HepG2 (cell line): Measurements from ENCODE around the gene COL13A1. TPM values are rescaled to one million over a fixed set of nuclear protein-coding genes. Genes with fewer than 3 reads are reported as not detected.

Source experiments
- ATAC-seq: fragments of 200-7000 bp; cut with Tn5 transposase; 3 replicates; pipeline ENCODE4 v1.9.1; 2020; ENCODE audit warnings: mild to moderate bottlenecking, moderate library complexity
- BruUV-seq: library from RNA; stranded (reverse); fragments of 400-500 nt; replicated peaks from 2 replicates; lab custom pipeline; 2021; lab: Mats Ljungman, UMichigan
- CTCF ChIA-PET: fragments of 300-600 bp; formaldehyde crosslinking; extraction: SDS; loops from one replicate; lab custom pipeline; 2021; ENCODE audit warnings: low total read pairs, inconsistent platforms, low intra/inter-chr PET ratio; lab: Yijun Ruan, JAX
- POLR2A ChIA-PET: fragments of 350-600 bp; sonication (Branson Sonifier 250); formaldehyde crosslinking; loops from one replicate; lab custom pipeline; 2020; ENCODE audit warnings: antibody characterized with exemption, inconsistent platforms; lab: Yijun Ruan, JAX
- DNase-seq: peaks from one replicate; pipeline ENCODE4 v3.0.0-alpha.2; 2015; ENCODE audit warnings: low spot score
- FAIRE-seq: peaks from 3 replicates; lab custom pipeline; 2011; peaks lifted over from hg19 to GRCh38; lab: Jason Lieb, UNC
- H2AFZ ChIP-seq: one replicate; pipeline ENCODE4 v1.6.1; 2011; ENCODE audit warnings: low read length, inconsistent platforms
- H3K27ac ChIP-seq: fragments of 300-600 bp; 3 replicates; pipeline ENCODE4 v1.8.0; 2011; ENCODE audit warnings: mixed run types, mild to moderate bottlenecking, mixed read lengths, low read length, inconsistent platforms; ENCODE audit not compliant: insufficient read depth; ENCODE audit errors: extremely low read length
- H3K27me3 ChIP-seq, 2 experiments: fragments of 200-600 bp in 1 of 2; 2 replicates in 1 of 2; 3 replicates in 1 of 2; pipeline versions ENCODE4 v1.6.0 to v1.8.0; 2011; ENCODE audit warnings: low read length in 2 of 2, mild to moderate bottlenecking in 2 of 2, moderate library complexity in 2 of 2, inconsistent platforms in 1 of 2; ENCODE audit not compliant: insufficient read depth in 2 of 2, control insufficient read depth in 1 of 2
- H3K36me3 ChIP-seq, 2 experiments: fragments of 200-600 bp in 1 of 2; replicated peaks in 1 of 2; 2 replicates in 1 of 2; 3 replicates in 1 of 2; pipeline versions ENCODE4 v1.5.1 to v1.8.0; 2011; ENCODE audit warnings: low read length in 2 of 2, inconsistent platforms in 1 of 2; ENCODE audit not compliant: insufficient read depth in 2 of 2, control insufficient read depth in 1 of 2
- H3K4me1 ChIP-seq: 2 replicates; pipeline ENCODE4 v1.5.1; 2012; ENCODE audit warnings: low read length, inconsistent platforms; ENCODE audit not compliant: insufficient read depth
- H3K4me2 ChIP-seq: 2 replicates; pipeline ENCODE4 v1.6.0; 2011; ENCODE audit warnings: low read depth, low read length, inconsistent platforms
- H3K4me3 ChIP-seq, 3 experiments: fragments of 200-600 bp in 1 of 3; sonication (generic), shearing (Covaris generic) in 1 of 3; replicated peaks in 1 of 3; 2 replicates each; pipeline ENCODE4 v1.5.1; 2011 to 2016; ENCODE audit warnings: low read length in 3 of 3, inconsistent platforms in 2 of 3, low read depth in 2 of 3, mild to moderate bottlenecking in 2 of 3, control low read depth in 1 of 3, mixed read lengths in 1 of 3; ENCODE audit not compliant: insufficient read depth in 1 of 3
- H3K79me2 ChIP-seq: one replicate; pipeline ENCODE4 v1.6.1; 2011; ENCODE audit warnings: low read length, inconsistent platforms; ENCODE audit not compliant: insufficient read depth
- H3K9ac ChIP-seq: 2 replicates; pipeline ENCODE4 v1.6.0; 2011; ENCODE audit warnings: mild to moderate bottlenecking, low read depth, low read length, inconsistent platforms; ENCODE audit not compliant: insufficient read depth
- H3K9me3 ChIP-seq: 2 replicates; pipeline ENCODE4 v1.5.1; 2012; ENCODE audit warnings: mild to moderate bottlenecking, low read length
- H4K20me1 ChIP-seq: 2 replicates; pipeline ENCODE4 v1.6.0; 2011; ENCODE audit warnings: inconsistent platforms, mild to moderate bottlenecking, low read length, moderate library complexity; ENCODE audit not compliant: insufficient read depth
- ERF ChIP-seq: IDR thresholded peaks from 2 replicates; pipeline ENCODE4 v1.6.1; 2018; ENCODE audit warnings: missing biosample characterization, missing genetic modification reagents
- FOSL2 ChIP-seq: sonication (generic); formaldehyde crosslinking; IDR thresholded peaks from 2 replicates; pipeline ENCODE4 v1.4.0; 2020; ENCODE audit warnings: missing genetic modification reagents
- FOXK1 ChIP-seq: sonication (generic); formaldehyde crosslinking; IDR thresholded peaks from 2 replicates; pipeline ENCODE4 v1.4.0; 2020; ENCODE audit warnings: low read depth, missing genetic modification reagents, borderline replicate concordance
- FUBP1 ChIP-seq: sonication (generic); formaldehyde crosslinking; IDR thresholded peaks from 2 replicates; pipeline ENCODE4 v1.5.1; 2020; ENCODE audit warnings: missing genetic modification reagents, mild to moderate bottlenecking, borderline replicate concordance
- HMG20A ChIP-seq: IDR thresholded peaks from 2 replicates; pipeline ENCODE4 v1.6.1; 2016; ENCODE audit warnings: borderline replicate concordance
- NFE2L1 ChIP-seq: sonication (generic); formaldehyde crosslinking; IDR thresholded peaks from 2 replicates; pipeline ENCODE4 v1.4.0; 2020; ENCODE audit warnings: missing genetic modification reagents, mild to moderate bottlenecking, borderline replicate concordance
- SAP130 ChIP-seq: IDR thresholded peaks from 2 replicates; pipeline ENCODE4 v1.6.1; 2016; ENCODE audit warnings: low read depth
- ZNF318 ChIP-seq: sonication (generic); formaldehyde crosslinking; IDR thresholded peaks from 2 replicates; pipeline ENCODE4 v1.4.0; 2020; ENCODE audit warnings: mild to moderate bottlenecking, missing genetic modification reagents
- ZNF546 ChIP-seq: sonication (generic); formaldehyde crosslinking; conservative IDR thresholded peaks from 2 replicates; pipeline ENCODE4 v1.8.1; 2023; ENCODE audit warnings: mild to moderate bottlenecking, missing genetic modification reagents
- ZNF629 ChIP-seq: sonication (generic); formaldehyde crosslinking; conservative IDR thresholded peaks from 2 replicates; pipeline ENCODE4 v1.5.0; 2020; ENCODE audit warnings: missing genetic modification reagents
- ZNF670 ChIP-seq: sonication (generic); formaldehyde crosslinking; IDR thresholded peaks from 2 replicates; pipeline ENCODE4 v1.8.0; 2022; ENCODE audit warnings: mild to moderate bottlenecking, missing genetic modification reagents, borderline replicate concordance
- ZNF891 ChIP-seq: sonication (generic); formaldehyde crosslinking; IDR thresholded peaks from 2 replicates; pipeline ENCODE4 v1.5.0; 2020; ENCODE audit warnings: mild to moderate bottlenecking, missing genetic modification reagents
- WGBS: methylation state at CpG from one replicate; pipeline ENCODE4 v1.1.6; 2017; ENCODE audit warnings: low lambda C conversion rate; 5-methylcytosine and 5-hydroxymethylcytosine counted together
- in situ Hi-C: cut with HindIII; loops from 2 replicates; pipeline ENCODE4 v1.10.0; 2017; ENCODE audit warnings: low pct_unique_long_range_greater_than_20kb; ENCODE audit not compliant: extremely low pct_ligation_motif_present
- intact Hi-C: fragments of 100-400 bp; cut with micrococcal nuclease; formaldehyde crosslinking; loops from one replicate; pipeline ENCODE4 v1.10.0; 2022; ENCODE audit not compliant: unreplicated experiment
- polyA plus RNA-seq, 8 experiments: library from polyadenylated mRNA; depleted of rRNA in 3 of 8; stranded (reverse) in 7 of 8; unstranded in 1 of 8; fragments of >200 nt; fragmentation: Illumina TruSeq in 4 of 8; extraction: Trizol in 4 of 8; gene quantifications; 2 replicates each; pipeline versions ENCODE4 v1.2.1 to v1.2.3, GENCODE V29; 2011 to 2016; ENCODE audit warnings: low read depth in 4 of 8, missing spikeins in 1 of 8, mixed read lengths in 1 of 8; ENCODE audit not compliant: insufficient read depth in 1 of 8
- total RNA-seq, 5 experiments: library from RNA; depleted of rRNA; stranded (reverse); fragments of >200 nt; fragmentation: Illumina TruSeq; extraction: Trizol; gene quantifications; 2 replicates each; pipeline ENCODE4 v1.2.3, GENCODE V29; 2016; ENCODE audit warnings: low read depth in 1 of 5

Gene COL13A1
- total and polyA plus RNA-seq, 2 of the 13 experiments (the other 11 are each of a cell fraction or from before 2014, with no cell fraction given), result 0.07 TPM; not detected in 1

DNA sequence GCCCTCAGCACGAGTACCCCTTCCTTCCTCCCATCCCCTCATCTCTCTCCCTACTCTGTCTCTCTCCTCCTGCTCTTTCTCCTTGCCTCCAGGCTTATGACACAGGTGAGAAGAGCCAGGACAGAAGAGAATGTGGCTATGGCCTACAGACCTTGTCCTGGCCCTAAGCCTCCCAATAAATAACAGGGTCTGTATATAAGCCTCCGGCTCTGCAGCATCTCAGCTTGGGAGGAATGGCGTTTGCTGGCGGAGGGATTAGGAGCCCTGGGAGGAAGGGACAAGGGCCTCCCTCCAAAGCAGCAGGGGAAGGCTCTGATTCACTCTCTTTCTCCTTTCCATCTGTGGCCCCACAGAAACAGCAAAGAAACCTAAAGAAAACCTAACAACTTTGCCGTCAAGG lies 45.8 kb downstream of the COL13A1 start:
- no TSS peak for BruUV-seq
- peaks cover 1 to 41% of the 10 kb centered on the region in 2 experiments for H3K27me3 ChIP-seq
- no peak for ATAC-seq
- no peaks in the 10 kb centered on the region for H3K79me2 ChIP-seq
- CTCF ChIA-PET, result no interaction called here
- no peaks in the 10 kb centered on the region for H4K20me1 ChIP-seq
- intact Hi-C loops (no loop called here), in situ Hi-C loops (no loop called here)
- no peaks in the 10 kb centered on the region for H3K36me3 ChIP-seq
- POLR2A ChIA-PET, result no interaction called here
- H3K4me3 ChIP-seq, result no peak overlapping the region
- H3K9me3 ChIP-seq, result no peaks in the 10 kb centered on the region
- no peak for DNase-seq
- 14% methylated on average over 5 of the region's 5 CpGs for WGBS
- no peak for TF ChIP-seq HMG20A
- no peak for TF ChIP-seq FUBP1 (CRISPR knock-in tag)
- no peak for TF ChIP-seq FOXK1 (CRISPR knock-in tag)
- no peak for TF ChIP-seq ZNF670
- no peak for TF ChIP-seq SAP130 (CRISPR knock-in tag)
- TF ChIP-seq ZNF629, result no peak
- no peak for TF ChIP-seq ERF
- TF ChIP-seq FOSL2 (CRISPR knock-in tag), result no peak
- no peak for TF ChIP-seq ZNF318 (CRISPR knock-in tag)
- TF ChIP-seq ZNF891, result no peak
- TF ChIP-seq ZNF546, result no peak
- no peak for TF ChIP-seq NFE2L1 (CRISPR knock-in tag)
- H3K27ac ChIP-seq, result no peak overlapping the region
- no peak overlapping the region for H3K9ac ChIP-seq
- no peak for FAIRE-seq
- no peak overlapping the region for H2AFZ ChIP-seq
- H3K4me2 ChIP-seq, result no peak overlapping the region
- no peaks in the 10 kb centered on the region for H3K4me1 ChIP-seq
